ENCODE results near the gene CAMSAP1.
"Not testable (repeated sequence)": the region's sequence is repeated elsewhere in the genome, so short reads cannot be mapped to it uniquely, and the experiment has no call there.

Gene CAMSAP1

DNA sequence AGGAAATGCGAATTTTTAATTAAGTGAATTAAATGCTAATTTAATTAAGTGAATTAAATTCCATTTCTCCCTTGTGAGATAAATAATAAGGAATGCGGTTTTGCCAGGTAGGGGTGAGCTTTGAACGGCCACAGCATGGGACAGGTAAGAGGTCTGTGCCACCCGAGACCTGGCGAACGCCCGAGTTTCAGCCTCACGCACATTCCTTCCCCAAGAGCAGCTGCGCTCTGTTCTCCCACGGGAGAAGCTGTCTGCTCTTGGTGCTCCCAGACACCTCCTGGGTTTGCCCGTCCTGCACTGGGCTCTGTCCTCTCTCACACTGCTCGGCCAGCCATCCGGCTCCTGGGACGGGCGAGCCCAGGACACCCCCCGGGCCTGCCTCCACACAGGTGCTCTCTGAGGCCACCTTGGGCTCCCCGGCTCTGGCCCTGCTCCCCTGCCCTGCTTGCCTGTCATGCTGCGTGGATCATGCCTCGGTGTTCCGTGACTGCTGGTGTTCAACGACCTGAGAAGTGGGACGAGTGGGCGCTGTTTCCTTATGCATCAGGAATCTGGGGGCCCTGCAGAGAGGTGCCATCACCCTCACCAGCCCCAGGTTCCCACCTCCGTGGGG is 13.7 kb upstream of the CAMSAP1 start:
- no peak for DNase-seq (ENCODE audit: low spot score)

DNA sequence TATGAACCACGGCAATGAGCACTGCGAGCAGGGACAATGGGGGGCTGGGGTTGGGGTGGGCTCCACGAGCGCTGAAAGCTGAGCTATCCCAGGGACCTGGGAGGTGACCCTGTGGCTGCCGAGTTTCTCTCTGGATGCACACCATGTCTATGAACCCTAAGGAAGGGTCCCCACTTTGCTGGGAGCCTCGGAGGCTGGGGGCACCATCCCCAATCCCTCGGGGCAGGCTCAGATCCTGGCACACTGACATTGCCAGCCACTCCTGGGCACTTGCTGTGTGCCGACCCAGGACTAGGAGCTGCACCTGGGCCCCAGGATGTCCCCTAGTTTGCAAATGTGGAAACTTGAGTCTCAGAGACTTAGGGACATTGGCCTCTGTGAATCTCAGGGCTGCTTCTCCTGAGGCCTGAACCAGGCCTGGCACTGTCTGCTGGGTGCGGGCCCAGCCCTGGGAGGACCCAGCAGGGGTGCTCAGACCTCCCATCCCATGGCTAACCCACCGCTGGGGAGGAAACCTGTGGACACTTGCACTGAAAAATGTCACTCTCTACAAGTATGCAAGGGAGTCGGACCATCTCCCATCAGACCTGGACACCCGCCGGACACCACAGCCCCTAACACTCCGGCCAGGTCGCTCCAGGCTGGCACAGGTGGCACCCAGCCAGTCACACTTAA is 13.0 kb upstream of the CAMSAP1 start:
- no peak for DNase-seq (ENCODE audit: low spot score)

DNA sequence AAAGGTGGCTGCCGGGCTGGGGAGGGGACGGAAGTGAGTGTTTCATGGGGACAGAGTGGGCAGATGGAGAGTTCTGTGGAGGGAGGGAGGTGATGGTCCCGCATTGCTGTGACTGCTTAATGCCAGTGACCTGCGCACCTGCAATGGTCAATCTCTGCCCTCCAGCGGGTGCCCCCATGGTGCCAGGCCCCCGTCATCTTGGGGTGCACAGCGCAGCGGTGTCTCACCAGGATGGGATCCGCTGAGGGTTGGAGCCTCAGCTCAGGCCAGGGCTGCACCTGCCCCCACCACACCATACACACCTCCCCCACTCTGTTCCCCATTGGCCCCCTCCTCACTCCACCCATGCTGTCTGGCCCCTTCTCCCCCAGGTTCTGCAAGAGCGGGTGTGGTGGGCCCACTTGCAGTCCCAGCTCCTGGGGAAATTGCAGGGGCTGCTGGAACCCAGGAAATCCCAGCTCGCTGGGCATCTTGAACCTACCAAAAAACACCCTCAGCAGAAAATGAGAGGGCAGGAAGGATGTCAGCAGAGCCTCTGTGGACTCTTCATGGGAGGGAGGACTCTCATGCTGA is 12.1 kb upstream of the CAMSAP1 start:
- no peak for DNase-seq (ENCODE audit: low spot score)

DNA sequence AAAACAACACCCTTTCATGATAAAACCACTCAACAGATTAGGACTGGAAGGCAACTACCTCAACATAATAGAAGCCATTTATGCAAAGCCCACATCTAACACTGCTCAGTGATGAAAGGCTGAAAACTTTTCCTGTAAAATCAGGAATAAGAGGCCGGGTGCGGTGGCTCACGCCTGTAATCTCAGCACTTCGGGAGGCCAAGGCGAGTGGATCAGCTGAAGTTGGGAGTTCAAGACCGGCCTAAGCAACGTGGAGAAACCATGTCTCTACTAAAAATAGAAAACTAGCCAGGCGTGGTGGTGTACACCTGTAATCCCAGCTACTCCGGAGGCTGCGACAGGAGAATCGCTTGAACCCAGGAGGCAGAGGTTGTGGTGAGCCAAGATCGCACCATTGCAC is 8.9 kb upstream of the CAMSAP1 start:
- DNase-seq (ENCODE audit: low spot score): not testable (repeated sequence)

DNA sequence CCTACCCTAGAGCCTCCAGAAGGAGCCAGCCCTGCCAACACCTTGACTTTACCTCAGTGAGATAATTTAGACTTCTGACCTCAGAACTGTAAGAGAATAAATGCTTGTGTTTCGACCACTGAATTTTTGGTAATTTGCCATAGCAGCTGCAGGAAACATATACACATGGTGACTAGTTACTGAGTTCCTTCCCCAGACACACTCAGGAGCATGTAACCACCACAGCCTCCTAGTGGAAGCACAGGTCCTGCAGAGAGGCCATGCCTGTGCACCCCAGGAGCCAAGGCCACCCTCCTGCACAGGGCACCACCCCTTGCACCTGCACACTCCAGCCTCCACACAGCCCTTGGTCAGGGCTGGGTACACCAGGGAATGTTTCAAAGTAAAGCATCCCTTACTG is 7.6 kb upstream of the CAMSAP1 start:
- no peak for DNase-seq (ENCODE audit: low spot score)

DNA sequence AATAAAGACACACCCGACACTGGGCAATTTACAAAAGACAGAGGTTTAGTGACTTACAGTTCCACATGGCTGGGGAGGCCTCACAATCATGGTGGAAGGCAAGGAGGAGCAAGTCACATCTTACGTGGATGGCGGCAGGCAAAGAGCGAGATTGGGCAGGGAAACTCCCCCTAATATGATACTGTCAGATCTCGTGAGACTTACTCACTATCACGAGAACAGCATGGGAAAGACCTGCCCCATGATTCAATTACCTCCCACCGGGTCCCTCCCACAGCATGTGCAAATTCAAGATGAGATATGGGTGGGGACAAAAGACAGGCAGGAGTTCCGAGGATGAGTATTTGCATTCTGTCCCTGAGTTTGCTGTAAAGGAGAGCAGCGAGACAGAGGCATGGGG is 3.9 kb upstream of the CAMSAP1 start:
- not testable (repeated sequence) for DNase-seq (ENCODE audit: low spot score)

DNA sequence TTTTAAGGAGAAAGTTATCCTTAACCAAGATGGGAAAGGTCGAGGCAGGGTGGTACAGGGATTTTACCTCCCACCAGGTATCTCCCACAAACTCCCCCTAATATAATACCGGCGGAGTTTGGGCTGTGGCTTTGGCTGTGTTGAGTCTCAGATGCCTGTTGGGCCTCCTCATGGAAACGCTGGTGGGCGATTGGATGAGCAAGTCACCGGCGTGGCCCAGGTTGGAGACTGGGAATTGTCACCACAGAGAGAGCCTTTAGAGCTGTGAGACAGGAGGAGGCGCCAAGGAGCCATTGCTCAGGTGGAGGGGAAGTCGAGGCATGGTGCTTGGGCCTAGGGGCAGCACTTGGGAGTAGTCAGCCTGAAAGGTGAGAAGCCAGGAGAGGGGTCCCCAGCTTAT is 3.4 kb upstream of the CAMSAP1 start:
- no peak for DNase-seq (ENCODE audit: low spot score)

DNA sequence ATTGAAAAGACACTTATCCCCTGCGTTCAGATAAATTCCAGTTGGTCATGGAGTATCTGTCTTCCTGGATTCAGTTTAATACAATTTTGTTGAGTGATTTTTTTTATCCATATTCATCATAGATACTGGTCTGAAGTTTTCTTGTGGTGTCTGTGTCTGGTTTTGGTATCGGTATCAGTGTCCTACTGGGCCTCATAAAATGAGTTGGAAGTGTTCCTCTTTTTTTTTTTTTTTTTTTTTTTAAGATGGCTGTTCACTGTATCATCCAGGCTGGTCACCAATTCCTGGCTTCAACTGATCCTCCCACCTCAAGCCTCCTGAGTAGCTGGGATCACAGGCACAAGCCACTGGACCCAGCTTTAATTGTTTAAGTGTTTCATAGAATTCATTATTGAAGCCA is 2.9 kb upstream of the CAMSAP1 start:
- DNase-seq (ENCODE audit: low spot score): no peak

DNA sequence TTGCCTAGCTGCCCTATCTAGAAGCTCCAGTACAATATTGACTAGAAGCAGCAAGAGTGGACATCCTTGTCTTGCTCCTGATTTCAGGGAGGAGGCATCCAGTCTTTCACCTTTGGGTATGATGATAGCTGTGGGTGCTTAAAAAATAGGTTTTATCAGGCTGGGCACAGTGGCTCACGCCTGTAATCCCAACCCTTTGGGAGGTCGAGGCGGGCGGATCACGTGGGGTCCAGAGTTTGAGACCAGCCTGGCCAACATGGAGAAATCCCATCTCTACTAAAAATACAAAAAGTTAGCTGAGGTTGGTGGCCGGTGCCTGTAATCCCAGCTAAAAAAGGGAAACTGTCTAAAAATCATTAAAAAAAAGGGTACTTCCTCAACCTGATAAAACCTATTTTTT is 2.0 kb upstream of the CAMSAP1 start:
- no peak for DNase-seq (ENCODE audit: low spot score)

DNA sequence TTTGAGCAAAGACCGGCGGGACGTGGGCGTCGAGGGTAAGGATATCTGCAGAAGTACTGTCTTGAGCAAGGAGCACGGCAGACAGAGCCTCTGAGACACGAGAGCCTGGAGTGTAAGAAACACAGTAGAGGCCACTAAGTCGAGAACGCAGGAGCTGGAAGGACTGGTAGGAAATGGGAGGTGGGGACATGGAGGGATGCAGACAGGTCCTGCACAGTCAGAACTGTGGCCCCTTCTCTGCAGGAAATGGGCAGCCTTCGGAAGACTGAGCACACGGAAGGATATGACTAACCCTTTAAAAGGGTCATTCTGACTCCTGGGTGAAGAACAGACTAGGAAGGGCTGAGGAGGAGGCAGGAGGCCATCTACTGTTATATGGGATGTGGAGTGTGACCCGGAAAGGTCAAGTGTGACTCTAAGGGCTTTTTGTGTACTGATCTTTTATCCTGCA is 1.4 kb upstream of the CAMSAP1 start:
- no peak for DNase-seq (ENCODE audit: low spot score)

DNA sequence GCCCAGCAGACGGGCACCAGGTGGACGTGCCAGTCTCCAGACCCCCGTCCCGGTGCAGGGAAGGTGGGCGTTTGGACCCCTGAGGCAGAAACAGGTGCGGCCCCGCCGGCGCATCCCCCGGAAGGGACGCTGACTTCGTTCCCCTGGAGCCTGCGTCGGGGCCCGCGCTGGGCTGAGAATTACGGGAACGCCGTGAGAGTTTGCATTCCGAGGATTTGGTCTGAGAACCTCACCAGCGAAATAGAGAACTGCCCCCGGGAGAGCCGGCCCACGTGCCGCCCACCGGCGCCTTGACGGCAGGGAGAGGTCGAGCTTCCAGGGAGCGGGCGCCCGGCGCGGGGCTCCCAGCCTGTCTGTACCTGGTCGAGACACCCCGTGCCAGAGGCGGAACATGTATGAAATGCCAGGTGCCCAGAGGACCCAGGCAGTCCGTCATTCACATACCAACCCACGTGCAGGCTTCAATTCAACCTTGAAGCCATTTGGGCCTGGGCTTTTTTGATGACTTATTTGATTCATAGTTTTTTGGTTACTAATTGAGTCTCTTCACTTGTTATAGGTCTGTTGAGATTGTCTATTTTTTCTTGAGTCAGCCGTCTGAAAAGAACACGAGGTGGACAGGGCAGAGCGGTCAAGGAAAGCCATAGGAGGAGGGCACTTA is 877 bp upstream of the CAMSAP1 start:
- DNase-seq (ENCODE audit: low spot score): no peak

DNA sequence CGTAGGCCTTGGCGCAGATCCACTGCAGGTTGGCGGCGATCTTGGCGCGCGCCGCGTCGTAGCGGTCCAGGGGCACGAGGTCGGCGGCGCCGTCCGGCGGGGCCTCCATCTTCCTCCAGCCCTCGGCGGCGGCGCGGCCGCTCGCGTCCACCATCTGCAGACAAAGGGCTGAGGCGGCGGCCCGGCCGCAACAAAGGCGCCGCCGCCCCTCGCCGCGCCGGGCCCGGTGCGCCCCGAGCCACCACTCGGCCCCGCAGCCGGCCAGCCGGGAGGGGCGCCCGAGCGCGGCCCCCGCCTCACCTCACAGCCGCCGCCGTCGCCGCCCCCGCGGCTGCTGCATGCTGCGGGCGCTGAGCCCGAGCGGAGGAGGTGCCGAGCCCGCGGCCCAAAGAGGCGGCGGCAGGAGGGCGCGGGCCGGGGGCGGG is 328 bp downstream of the CAMSAP1 start:
- no peak for DNase-seq (ENCODE audit: low spot score)

DNA sequence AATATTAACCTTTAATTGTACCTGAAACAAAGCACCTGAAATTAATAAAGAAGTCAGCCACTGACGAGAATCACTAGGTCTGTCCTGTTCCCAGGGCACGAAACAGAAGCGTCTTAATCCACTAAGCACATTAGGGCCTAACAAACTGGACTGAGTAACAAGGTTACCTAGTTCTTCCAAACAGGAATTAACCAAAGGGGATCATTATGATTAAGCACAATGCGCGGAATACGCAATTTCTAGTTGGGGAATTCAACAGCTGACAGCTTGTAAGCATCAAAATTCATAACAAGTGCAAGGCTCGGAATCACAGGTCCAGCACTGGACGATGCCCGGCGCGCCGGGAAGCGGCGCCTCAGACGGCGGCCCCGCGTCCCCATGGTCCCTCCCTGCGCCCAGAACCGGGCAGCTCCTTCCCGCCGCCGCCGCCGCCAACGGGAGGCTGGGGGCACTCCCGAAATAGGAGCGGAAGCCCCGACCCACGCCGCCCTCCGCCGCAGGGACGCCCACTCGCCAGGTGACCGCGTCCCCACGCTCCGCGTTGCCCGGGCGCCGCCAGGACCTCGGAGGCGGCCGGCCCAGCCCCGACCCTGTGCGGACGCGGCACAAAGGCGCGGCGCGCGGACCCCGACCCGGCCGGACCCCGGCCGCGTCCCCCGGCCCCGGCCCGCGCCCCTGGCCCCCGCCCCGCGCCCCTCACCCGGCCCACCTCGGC is 898 bp downstream of the CAMSAP1 start:
- no peak for DNase-seq (ENCODE audit: low spot score)

DNA sequence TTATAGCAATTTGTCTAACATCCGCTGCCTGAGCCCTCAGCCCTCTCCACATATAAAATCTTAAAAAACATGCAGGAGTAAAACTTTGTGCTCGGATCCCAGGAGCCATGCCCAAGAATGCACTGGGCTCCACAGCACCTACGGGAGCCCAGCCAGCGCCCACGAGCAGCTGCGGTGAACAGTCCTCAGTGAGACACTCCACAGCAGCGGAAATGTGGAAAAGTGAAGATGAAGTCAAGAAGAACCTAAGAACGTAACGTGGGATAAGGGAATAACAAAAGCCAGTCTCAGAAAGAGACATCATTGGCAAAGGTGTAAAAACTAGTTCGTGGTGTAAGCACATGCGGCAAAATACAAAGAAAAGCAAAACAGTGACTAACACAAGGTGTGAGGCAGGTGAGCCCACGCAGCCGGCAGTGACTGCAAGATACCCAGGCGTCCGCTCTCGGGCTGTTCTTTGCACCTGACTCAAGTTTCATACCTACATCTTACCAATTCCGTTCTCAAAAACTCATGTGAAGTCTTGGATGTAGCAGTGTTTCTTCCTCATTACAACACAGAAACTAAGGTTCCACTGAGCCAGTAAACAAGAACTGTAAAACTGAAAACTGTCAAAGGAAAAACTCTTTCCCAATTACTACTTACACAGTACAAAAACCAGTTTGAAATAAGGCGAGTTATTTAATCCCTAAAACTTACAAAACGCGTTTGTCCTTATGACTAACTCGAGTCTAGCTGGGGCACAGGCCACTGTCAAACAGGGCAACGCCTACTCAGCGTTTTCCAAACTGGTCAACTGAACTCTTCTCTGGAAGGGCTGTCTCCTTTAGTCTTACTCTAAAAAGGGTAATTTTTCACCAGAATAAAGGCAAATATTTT is 1.7 kb downstream of the CAMSAP1 start:
- DNase-seq (ENCODE audit: low spot score): no peak

DNA sequence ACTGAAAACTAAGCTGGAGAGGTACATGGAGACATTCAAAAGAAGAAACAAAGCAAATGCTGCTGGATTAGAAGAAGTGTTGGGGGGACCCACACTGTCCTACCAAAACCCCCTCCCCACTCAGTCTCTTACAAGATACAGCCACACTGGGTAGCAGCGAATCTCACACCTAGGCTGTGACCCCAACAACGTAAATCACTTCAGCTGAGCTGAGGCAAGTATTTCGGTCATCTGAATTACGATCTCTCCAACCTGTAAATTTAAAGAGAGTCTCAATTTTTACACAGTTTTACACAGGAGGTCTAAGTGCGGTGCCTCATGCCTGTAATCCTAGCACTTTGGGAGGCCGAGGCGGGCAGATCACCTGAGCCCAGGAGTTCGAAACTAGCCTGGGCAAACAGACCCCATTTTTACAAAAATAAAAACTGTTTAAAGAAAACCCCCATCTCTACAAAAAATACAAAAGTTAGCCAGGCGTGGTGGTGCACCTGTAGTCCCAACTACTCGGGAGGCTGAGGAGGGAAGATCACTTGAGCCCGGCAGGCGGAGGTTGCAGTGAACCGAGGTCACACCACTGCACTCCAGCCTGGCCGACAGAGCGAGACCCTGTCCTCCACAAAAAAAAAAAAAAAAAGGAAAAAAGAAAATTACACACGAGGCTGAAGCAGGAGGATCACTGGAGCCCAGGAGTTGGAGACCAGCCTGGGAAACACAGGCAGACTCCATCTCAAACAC is 3.4 kb downstream of the CAMSAP1 start:
- DNase-seq (ENCODE audit: low spot score): no peak

DNA sequence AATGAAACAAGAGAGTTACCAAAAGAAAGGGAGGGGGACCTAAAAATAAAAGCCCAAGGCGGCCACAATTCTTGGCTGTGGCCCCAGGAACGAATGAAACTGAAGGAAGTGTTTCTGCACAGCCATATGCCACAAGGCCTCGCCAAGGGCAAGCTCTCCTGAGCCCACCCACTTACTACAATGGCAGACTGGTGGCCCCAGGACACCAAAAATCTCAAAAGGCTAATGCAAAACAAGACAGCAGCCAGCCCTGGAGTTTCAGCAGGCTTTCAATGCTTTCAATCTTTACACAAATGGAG is 4.0 kb downstream of the CAMSAP1 start:
- no peak for DNase-seq (ENCODE audit: low spot score)

DNA sequence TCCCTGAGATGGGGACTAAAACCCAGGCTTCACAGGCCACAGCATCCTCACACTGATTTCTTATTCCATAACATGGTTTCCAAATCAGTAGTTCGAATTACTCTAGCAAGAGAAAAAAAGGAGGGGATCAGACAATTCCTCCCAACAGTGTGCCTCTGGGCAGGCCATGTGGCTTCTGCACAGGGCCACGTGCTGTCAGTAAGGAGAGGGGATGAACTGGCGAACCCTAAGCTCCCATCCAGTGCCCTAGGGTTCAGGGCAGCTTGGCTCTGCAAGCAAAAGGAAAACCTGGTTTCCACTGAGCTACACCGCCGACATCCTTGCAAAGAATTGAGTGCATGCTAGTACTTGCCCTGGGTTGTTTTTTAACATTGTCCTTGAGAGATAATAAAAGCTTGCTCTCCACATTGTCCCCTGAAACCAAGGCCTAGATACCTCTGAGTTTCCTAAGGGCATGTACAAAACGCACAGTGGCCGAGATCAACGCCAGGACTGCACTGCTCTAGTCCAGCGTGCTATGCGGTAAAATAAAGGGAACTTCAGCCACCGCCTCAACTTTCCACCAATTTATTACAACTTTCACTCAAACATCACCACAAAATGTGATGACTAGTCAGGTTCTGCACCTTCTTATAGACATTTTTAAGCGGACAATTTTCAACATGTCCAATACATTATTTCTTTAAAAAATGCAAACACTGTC is 4.5 kb downstream of the CAMSAP1 start:
- DNase-seq (ENCODE audit: low spot score): no peak

DNA sequence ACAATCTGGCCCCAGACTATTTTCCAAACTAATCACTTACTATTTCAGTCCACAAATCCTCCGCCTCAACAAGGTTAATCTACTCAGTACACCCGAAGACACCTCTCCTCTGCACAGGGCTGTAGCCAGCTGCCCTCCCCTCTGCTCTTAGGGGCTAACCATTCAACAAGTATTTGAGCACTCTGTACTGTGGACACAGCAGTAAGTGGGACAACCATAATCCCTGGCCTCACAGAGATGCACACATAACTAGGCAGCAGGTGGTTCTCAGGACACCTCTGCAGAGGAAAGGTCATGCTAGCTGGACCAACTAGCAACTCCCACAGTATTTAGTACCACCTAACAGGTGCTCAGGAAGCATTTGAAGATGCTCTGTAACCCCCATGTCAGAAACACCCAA is 5.5 kb downstream of the CAMSAP1 start:
- no peak for DNase-seq (ENCODE audit: low spot score)

DNA sequence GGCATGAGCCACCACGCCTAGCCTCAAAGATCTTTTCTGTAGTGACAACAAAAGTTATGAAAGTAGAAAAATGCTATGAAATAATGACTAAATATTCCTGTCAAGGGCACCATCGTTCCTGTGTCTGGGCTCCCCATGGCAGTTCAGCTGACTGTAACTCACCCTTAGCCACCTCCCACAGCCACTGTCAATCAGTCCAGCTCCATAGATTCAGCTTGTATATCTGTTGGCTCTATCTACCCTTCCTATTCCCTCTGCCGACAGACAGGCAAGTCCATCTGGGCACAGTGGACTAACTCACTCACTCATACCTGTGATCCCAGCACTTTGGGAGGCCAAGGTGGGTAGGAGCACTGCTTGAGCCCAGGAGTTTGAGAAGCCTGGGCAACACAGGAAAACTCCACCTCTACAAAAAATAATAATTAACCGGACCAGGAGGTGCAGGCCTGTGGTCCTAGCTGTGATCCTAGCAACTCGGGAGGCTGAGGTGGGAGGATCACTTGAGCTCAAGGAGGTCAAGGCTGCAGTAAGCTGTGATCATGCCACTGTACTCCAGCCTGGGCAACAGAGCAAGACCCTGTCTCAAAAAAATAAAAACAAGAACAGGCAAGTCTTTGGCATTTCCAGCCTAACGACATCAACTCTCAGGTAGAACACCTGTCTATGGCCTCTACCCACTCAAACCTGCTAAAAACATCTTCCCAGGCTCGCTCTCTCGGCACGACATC is 6.2 kb downstream of the CAMSAP1 start:
- no peak for DNase-seq (ENCODE audit: low spot score)

Data from germinal center (tissue), 1 donor.